Peyer's patch (tissue), 4 donors: Measurements from ENCODE around the gene CDCP2.

Experiments used
- POLR2A ChIP-seq, 2 donors: fragments of 450-650 bp; IDR thresholded peaks; one replicate each; pipeline ENCODE4 v1.5.1; 2017; ENCODE audit warnings: antibody characterized with exemption in 2 of 2, mild to moderate bottlenecking in 2 of 2, moderate library complexity in 2 of 2
- TF ChIP-seq, protein P1 (sequence below), 6 experiments: fragments of 450-650 bp in 4 of 6; fragments of 200-600 bp in 2 of 6; sonication (generic) in 1 of 6; IDR thresholded peaks; one replicate each; pipeline ENCODE4 v1.5.1; 2017 to 2019; ENCODE audit warnings: antibody characterized with exemption in 6 of 6, mild to moderate bottlenecking in 3 of 6, moderate library complexity in 1 of 6

DNA sequence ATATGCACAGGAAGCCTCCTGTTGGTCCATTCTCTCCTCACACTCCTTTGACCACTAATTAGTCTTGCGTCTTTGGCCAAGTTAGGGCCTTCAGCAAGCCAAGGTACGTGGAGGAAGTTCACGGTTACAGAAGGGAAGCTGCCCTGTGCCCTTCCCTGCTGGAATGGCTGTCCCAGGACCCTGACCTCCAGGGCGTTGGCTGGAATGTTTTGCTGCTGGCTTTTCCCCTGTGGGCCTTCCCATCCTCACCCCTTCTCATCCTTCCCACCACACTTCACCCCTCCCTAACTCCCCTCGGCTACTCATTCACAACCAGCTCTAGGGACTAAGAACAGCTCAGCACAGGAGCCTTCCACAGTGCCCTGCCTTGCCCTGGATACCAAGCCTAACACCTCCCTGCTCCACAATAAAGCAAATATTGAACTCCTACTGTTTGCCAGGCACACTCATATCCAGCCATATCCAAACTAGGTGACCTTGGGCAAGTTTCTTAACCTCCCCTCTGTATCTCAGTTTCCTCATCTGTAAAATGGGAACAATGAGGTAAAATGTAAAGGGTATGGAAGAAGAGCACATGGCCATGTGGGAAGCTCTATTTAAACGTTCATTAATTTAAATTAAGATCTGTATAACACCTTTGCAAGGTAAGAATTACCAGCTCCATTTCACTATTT is 8.8 kb upstream of the CDCP2 start:
- TF ChIP-seq, protein P1, sequence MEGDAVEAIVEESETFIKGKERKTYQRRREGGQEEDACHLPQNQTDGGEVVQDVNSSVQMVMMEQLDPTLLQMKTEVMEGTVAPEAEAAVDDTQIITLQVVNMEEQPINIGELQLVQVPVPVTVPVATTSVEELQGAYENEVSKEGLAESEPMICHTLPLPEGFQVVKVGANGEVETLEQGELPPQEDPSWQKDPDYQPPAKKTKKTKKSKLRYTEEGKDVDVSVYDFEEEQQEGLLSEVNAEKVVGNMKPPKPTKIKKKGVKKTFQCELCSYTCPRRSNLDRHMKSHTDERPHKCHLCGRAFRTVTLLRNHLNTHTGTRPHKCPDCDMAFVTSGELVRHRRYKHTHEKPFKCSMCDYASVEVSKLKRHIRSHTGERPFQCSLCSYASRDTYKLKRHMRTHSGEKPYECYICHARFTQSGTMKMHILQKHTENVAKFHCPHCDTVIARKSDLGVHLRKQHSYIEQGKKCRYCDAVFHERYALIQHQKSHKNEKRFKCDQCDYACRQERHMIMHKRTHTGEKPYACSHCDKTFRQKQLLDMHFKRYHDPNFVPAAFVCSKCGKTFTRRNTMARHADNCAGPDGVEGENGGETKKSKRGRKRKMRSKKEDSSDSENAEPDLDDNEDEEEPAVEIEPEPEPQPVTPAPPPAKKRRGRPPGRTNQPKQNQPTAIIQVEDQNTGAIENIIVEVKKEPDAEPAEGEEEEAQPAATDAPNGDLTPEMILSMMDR (IDR thresholded peaks at IDR 0.05): no peak
- no peak for TF ChIP-seq POLR2A (IDR thresholded peaks at IDR 0.05)
